WTC11 (cell line): ENCODE data around the gene ACKR3. TPM values are rescaled to one million over a fixed set of nuclear protein-coding genes. Genes with fewer than 3 reads are reported as not detected.

Source experiments
- ATAC-seq: fragments of 200-7000 bp; cut with Tn5 transposase; 2 replicates; pipeline ENCODE4 v1.10.0; 2021; ENCODE audit warnings: mild to moderate bottlenecking, moderate library complexity
- CTCF ChIA-PET: fragments of 300-600 bp; sonication (Branson Sonifier 250); formaldehyde crosslinking; loops from one replicate; lab custom pipeline; 2021; ENCODE audit warnings: antibody characterized with exemption; lab: Charles Lee
- POLR2A ChIA-PET: fragments of 350-600 bp; sonication (Branson Sonifier 250); formaldehyde crosslinking; loops from one replicate; lab custom pipeline; 2021; ENCODE audit warnings: antibody characterized with exemption; lab: Charles Lee
- DNase-seq: peaks from one replicate; pipeline ENCODE4 v3.0.0; 2021; ENCODE audit warnings: low spot score
- H3K27ac Mint-ChIP-seq: 2 replicates; pipeline ENCODE4 v1.8.0; 2021; ENCODE audit warnings: mixed read lengths
- H3K27me3 Mint-ChIP-seq: 2 replicates; pipeline ENCODE4 v1.8.0; 2021; ENCODE audit warnings: low read depth, mild to moderate bottlenecking, moderate library complexity, mixed read lengths
- H3K36me3 Mint-ChIP-seq: 2 replicates; pipeline ENCODE4 v1.8.0; 2021; ENCODE audit warnings: mixed read lengths
- H3K4me1 Mint-ChIP-seq: 2 replicates; pipeline ENCODE4 v1.8.0; 2022; ENCODE audit warnings: mixed read lengths
- H3K4me3 Mint-ChIP-seq: 2 replicates; pipeline ENCODE4 v1.8.0; 2021; ENCODE audit warnings: mild to moderate bottlenecking, moderate library complexity, mixed read lengths
- H3K9me3 Mint-ChIP-seq: 2 replicates; pipeline ENCODE4 v1.8.0; 2021; ENCODE audit warnings: mixed read lengths
- CREB1 ChIP-seq: sonication (generic); formaldehyde crosslinking; IDR thresholded peaks from 2 replicates; pipeline ENCODE4 v1.8.0; 2023; ENCODE audit warnings: mild to moderate bottlenecking, missing genetic modification reagents
- ELF4 ChIP-seq: sonication (generic); formaldehyde crosslinking; IDR thresholded peaks from 2 replicates; pipeline ENCODE4 v1.8.1; 2022; ENCODE audit warnings: low read depth, mild to moderate bottlenecking, moderate library complexity, missing genetic modification reagents
- EMX1 ChIP-seq: fragments of 250-450 bp; sonication (Bioruptor Pico); IDR thresholded peaks from 2 replicates; pipeline ENCODE4 v1.8.0; 2021; ENCODE audit warnings: mild to moderate bottlenecking
- ESRRA ChIP-seq: sonication (generic); formaldehyde crosslinking; IDR thresholded peaks from 2 replicates; pipeline ENCODE4 v1.8.1; 2022; ENCODE audit warnings: mild to moderate bottlenecking, missing genetic modification reagents, borderline replicate concordance
- JAZF1 ChIP-seq: fragments of 250-450 bp; sonication (Bioruptor Pico); IDR thresholded peaks from 2 replicates; pipeline ENCODE4 v1.9.0; 2021; ENCODE audit warnings: moderate library complexity, mild to moderate bottlenecking, inconsistent platforms
- MYBL2 ChIP-seq: sonication (generic); formaldehyde crosslinking; IDR thresholded peaks from 2 replicates; pipeline ENCODE4 v1.8.1; 2023; ENCODE audit warnings: mild to moderate bottlenecking, moderate library complexity, missing genetic modification reagents
- NFE2L1 ChIP-seq: sonication (generic); formaldehyde crosslinking; IDR thresholded peaks from 2 replicates; pipeline ENCODE4 v1.8.1; 2023; ENCODE audit warnings: missing genetic modification reagents
- NFYB ChIP-seq: sonication (generic); formaldehyde crosslinking; conservative IDR thresholded peaks from 2 replicates; pipeline ENCODE4 v1.8.0; 2022; ENCODE audit warnings: low read depth, missing genetic modification reagents
- NR2C2 ChIP-seq: sonication (generic); formaldehyde crosslinking; IDR thresholded peaks from 2 replicates; pipeline ENCODE4 v1.8.0; 2022; ENCODE audit warnings: mild to moderate bottlenecking, missing genetic modification reagents
- RELA ChIP-seq: sonication (generic); formaldehyde crosslinking; IDR thresholded peaks from 2 replicates; pipeline ENCODE4 v1.8.1; 2022; ENCODE audit warnings: missing genetic modification reagents, mild to moderate bottlenecking, borderline replicate concordance
- SMAD4 ChIP-seq: sonication (generic); formaldehyde crosslinking; IDR thresholded peaks from 2 replicates; pipeline ENCODE4 v1.8.0; 2022; ENCODE audit warnings: mild to moderate bottlenecking, missing genetic modification reagents
- ZNF423 ChIP-seq: fragments of 250-450 bp; sonication (Bioruptor Pico); IDR thresholded peaks from 2 replicates; pipeline ENCODE4 v2.1.2; 2022; ENCODE audit warnings: mild to moderate bottlenecking, moderate library complexity
- total RNA-seq: library from RNA; stranded (reverse); gene quantifications from 3 replicates; pipeline ENCODE4 v1.2.3, GENCODE V29; 2021
- TF ChIP-seq, protein P1 (sequence below): sonication (generic); formaldehyde crosslinking; IDR thresholded peaks from 2 replicates; pipeline ENCODE4 v1.8.0; 2022; ENCODE audit warnings: missing genetic modification reagents
- TF ChIP-seq, protein P2 (sequence below): fragments of 250-450 bp; sonication (Bioruptor Pico); IDR thresholded peaks from 2 replicates; pipeline ENCODE4 v2.1.2; 2022; ENCODE audit warnings: mild to moderate bottlenecking, moderate library complexity
- TF ChIP-seq, protein P3 (sequence below): sonication (generic); formaldehyde crosslinking; IDR thresholded peaks from 2 replicates; pipeline ENCODE4 v1.8.0; 2022; ENCODE audit warnings: mild to moderate bottlenecking, missing genetic modification reagents
- TF ChIP-seq, protein P4 (sequence below): fragments of 250-450 bp; sonication (Bioruptor Pico); IDR thresholded peaks from 2 replicates; pipeline ENCODE4 v1.9.0; 2021; ENCODE audit warnings: mild to moderate bottlenecking, borderline replicate concordance
- TF ChIP-seq, protein P5 (sequence below): sonication (generic); formaldehyde crosslinking; IDR thresholded peaks from 2 replicates; pipeline ENCODE4 v1.8.0; 2023; ENCODE audit warnings: mild to moderate bottlenecking, missing genetic modification reagents
- TF ChIP-seq, protein P6 (sequence below): sonication (generic); formaldehyde crosslinking; IDR thresholded peaks from 2 replicates; pipeline ENCODE4 v1.8.0; 2022; ENCODE audit warnings: mild to moderate bottlenecking, missing genetic modification reagents

The ACKR3 gene
- total RNA-seq, 1 experiment from 2014 or later, result 1.3 TPM

DNA sequence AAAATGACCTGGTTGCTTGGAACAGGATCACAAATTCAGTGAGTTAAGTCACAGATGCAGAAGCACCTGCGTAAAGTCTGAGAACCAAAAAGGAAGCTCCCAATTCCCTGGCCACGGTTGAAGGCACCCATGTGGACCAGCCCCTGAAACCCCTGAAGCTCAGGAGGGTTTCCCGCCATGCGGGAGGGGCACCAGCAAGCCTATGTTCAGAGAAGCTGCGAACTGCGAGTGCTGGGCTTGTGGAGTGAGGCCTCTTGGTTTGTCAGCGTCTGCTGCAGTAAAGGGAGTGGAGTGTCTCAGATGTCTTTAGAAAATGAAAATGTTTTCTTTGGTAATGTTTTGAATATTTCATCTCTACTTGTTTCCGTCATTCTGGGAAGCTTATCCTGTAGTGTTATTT is 16.1 kb upstream of the ACKR3 start (continued):
- TF ChIP-seq, protein P1, sequence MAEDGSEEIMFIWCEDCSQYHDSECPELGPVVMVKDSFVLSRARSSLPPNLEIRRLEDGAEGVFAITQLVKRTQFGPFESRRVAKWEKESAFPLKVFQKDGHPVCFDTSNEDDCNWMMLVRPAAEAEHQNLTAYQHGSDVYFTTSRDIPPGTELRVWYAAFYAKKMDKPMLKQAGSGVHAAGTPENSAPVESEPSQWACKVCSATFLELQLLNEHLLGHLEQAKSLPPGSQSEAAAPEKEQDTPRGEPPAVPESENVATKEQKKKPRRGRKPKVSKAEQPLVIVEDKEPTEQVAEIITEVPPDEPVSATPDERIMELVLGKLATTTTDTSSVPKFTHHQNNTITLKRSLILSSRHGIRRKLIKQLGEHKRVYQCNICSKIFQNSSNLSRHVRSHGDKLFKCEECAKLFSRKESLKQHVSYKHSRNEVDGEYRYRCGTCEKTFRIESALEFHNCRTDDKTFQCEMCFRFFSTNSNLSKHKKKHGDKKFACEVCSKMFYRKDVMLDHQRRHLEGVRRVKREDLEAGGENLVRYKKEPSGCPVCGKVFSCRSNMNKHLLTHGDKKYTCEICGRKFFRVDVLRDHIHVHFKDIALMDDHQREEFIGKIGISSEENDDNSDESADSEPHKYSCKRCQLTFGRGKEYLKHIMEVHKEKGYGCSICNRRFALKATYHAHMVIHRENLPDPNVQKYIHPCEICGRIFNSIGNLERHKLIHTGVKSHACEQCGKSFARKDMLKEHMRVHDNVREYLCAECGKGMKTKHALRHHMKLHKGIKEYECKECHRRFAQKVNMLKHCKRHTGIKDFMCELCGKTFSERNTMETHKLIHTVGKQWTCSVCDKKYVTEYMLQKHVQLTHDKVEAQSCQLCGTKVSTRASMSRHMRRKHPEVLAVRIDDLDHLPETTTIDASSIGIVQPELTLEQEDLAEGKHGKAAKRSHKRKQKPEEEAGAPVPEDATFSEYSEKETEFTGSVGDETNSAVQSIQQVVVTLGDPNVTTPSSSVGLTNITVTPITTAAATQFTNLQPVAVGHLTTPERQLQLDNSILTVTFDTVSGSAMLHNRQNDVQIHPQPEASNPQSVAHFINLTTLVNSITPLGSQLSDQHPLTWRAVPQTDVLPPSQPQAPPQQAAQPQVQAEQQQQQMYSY, result no peak
- TF ChIP-seq EMX1 (CRISPR knock-in tag) (no peak), ELF4 (no peak), ESRRA (CRISPR knock-in tag) (no peak), JAZF1 (CRISPR knock-in tag) (no peak), NFYB (CRISPR knock-in tag) (no peak), NR2C2 (no peak)
- TF ChIP-seq, all 79 proteins: peak for 0

DNA sequence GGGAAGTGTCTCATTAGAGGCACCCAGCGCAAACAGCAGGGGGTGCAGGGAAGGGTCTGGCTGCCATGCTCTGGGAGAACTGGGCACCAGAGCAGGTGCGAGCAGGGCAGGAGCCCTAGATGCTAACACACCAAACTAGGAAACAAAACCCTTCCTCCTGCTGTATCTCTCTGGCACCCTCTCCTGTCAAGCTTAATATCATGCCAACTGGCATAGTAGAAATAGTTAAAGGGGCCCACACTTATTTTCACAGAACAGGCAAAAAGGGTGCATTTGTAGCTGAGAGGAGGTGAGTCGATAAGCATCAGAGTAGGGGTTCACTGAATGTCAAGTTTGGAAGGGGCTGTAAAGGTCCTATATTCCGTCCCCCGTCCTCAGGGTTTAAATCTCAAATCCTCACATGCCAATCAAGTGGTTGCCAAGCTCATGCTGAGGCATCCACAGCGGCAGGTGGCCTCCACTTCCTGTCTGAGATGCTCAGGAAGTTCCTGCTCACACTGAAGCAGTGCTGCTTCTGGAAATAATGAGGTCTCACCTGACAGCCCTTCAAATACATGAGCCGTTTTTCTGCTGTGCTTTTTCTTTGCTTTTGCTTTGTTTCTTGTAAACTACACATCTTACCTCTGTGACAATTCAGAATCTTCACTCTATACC is 14.9 kb upstream of the ACKR3 start:
- no peak for DNase-seq
- Mint-ChIP-seq H3K27ac (no peak overlapping the region), H3K36me3 (no peaks in the 10 kb centered on the region; the same call in 1 of the 2 replicates), H3K9me3 (peaks cover 10% of the 10 kb centered on the region)
- CTCF ChIA-PET, result interaction anchor here (0.7 to 2.4 kb wide), 3 partner anchors 8 to 28 kb away, joined by 3 to 10 read pairs (median 9); partner anchors contain the start of gene ACKR3
- TF ChIP-seq, protein P2, sequence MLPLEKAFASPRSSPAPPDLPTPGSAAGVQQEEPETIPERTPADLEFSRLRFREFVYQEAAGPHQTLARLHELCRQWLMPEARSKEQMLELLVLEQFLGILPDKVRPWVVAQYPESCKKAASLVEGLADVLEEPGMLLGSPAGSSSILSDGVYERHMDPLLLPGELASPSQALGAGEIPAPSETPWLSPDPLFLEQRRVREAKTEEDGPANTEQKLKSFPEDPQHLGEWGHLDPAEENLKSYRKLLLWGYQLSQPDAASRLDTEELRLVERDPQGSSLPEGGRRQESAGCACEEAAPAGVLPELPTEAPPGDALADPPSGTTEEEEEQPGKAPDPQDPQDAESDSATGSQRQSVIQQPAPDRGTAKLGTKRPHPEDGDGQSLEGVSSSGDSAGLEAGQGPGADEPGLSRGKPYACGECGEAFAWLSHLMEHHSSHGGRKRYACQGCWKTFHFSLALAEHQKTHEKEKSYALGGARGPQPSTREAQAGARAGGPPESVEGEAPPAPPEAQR (CRISPR knock-in tag), result no peak
- TF ChIP-seq SMAD4 (CRISPR knock-in tag) (no peak), RELA (CRISPR knock-in tag) (no peak), CREB1 (no peak), ZNF423 (CRISPR knock-in tag) (no peak)
- TF ChIP-seq, protein P3, sequence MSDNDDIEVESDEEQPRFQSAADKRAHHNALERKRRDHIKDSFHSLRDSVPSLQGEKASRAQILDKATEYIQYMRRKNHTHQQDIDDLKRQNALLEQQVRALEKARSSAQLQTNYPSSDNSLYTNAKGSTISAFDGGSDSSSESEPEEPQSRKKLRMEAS (CRISPR knock-in tag), result no peak
- TF ChIP-seq, protein P4, sequence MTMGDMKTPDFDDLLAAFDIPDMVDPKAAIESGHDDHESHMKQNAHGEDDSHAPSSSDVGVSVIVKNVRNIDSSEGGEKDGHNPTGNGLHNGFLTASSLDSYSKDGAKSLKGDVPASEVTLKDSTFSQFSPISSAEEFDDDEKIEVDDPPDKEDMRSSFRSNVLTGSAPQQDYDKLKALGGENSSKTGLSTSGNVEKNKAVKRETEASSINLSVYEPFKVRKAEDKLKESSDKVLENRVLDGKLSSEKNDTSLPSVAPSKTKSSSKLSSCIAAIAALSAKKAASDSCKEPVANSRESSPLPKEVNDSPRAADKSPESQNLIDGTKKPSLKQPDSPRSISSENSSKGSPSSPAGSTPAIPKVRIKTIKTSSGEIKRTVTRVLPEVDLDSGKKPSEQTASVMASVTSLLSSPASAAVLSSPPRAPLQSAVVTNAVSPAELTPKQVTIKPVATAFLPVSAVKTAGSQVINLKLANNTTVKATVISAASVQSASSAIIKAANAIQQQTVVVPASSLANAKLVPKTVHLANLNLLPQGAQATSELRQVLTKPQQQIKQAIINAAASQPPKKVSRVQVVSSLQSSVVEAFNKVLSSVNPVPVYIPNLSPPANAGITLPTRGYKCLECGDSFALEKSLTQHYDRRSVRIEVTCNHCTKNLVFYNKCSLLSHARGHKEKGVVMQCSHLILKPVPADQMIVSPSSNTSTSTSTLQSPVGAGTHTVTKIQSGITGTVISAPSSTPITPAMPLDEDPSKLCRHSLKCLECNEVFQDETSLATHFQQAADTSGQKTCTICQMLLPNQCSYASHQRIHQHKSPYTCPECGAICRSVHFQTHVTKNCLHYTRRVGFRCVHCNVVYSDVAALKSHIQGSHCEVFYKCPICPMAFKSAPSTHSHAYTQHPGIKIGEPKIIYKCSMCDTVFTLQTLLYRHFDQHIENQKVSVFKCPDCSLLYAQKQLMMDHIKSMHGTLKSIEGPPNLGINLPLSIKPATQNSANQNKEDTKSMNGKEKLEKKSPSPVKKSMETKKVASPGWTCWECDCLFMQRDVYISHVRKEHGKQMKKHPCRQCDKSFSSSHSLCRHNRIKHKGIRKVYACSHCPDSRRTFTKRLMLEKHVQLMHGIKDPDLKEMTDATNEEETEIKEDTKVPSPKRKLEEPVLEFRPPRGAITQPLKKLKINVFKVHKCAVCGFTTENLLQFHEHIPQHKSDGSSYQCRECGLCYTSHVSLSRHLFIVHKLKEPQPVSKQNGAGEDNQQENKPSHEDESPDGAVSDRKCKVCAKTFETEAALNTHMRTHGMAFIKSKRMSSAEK (CRISPR knock-in tag), result no peak
- TF ChIP-seq, all 79 proteins: peak for 0
- ATAC-seq, result no peak
- H3K4me3 Mint-ChIP-seq, result no peak overlapping the region
- H3K27me3 Mint-ChIP-seq, result no peaks in the 10 kb centered on the region
- POLR2A ChIA-PET, result no interaction called here
- H3K4me1 Mint-ChIP-seq, result peaks cover 23% of the 10 kb centered on the region

DNA sequence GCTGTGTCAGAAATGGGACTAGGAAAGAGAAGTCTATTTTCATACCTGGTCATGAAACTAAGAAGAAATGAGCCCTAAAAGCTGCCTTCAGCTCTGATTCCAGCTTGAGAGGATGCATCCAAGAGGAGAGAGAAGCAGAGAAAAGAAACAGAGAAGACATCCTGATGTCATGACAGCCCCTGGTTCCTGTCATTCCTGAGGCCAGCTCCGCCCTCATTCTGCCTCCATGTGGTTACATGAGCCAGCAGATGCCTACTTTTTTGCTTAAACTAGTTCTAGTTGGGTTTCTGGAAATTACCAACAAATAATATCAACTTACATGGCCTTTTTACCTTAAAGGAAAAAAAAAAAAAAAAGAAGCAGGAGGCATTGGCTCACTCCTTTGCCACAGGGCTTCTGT is 14.1 kb upstream of the ACKR3 start:
- no peak for DNase-seq
- CTCF ChIA-PET, result interaction anchor here (0.7 to 2.4 kb wide), 2 partner anchors 14 to 29 kb away, joined by 3 to 9 read pairs; partner anchors contain the start of gene ACKR3
- POLR2A ChIA-PET, result no interaction called here
- TF ChIP-seq MYBL2 (no peak), NFE2L1 (CRISPR knock-in tag) (no peak), ESRRA (CRISPR knock-in tag) (no peak)
- TF ChIP-seq, protein P5, sequence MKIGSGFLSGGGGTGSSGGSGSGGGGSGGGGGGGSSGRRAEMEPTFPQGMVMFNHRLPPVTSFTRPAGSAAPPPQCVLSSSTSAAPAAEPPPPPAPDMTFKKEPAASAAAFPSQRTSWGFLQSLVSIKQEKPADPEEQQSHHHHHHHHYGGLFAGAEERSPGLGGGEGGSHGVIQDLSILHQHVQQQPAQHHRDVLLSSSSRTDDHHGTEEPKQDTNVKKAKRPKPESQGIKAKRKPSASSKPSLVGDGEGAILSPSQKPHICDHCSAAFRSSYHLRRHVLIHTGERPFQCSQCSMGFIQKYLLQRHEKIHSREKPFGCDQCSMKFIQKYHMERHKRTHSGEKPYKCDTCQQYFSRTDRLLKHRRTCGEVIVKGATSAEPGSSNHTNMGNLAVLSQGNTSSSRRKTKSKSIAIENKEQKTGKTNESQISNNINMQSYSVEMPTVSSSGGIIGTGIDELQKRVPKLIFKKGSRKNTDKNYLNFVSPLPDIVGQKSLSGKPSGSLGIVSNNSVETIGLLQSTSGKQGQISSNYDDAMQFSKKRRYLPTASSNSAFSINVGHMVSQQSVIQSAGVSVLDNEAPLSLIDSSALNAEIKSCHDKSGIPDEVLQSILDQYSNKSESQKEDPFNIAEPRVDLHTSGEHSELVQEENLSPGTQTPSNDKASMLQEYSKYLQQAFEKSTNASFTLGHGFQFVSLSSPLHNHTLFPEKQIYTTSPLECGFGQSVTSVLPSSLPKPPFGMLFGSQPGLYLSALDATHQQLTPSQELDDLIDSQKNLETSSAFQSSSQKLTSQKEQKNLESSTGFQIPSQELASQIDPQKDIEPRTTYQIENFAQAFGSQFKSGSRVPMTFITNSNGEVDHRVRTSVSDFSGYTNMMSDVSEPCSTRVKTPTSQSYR (CRISPR knock-in tag), result no peak
- TF ChIP-seq, protein P6, sequence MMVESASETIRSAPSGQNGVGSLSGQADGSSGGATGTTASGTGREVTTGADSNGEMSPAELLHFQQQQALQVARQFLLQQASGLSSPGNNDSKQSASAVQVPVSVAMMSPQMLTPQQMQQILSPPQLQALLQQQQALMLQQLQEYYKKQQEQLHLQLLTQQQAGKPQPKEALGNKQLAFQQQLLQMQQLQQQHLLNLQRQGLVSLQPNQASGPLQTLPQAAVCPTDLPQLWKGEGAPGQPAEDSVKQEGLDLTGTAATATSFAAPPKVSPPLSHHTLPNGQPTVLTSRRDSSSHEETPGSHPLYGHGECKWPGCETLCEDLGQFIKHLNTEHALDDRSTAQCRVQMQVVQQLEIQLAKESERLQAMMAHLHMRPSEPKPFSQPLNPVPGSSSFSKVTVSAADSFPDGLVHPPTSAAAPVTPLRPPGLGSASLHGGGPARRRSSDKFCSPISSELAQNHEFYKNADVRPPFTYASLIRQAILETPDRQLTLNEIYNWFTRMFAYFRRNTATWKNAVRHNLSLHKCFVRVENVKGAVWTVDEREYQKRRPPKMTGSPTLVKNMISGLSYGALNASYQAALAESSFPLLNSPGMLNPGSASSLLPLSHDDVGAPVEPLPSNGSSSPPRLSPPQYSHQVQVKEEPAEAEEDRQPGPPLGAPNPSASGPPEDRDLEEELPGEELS (CRISPR knock-in tag), result no peak

More for the DNA sequence above, 14.1 kb upstream of the ACKR3 start:
- Mint-ChIP-seq H3K9me3 (peaks cover 10% of the 10 kb centered on the region), H3K36me3 (no peaks in the 10 kb centered on the region; the same call in 1 of the 2 replicates), H3K27ac (no peak overlapping the region), H3K4me1 (peaks cover 22% of the 10 kb centered on the region), H3K27me3 (no peaks in the 10 kb centered on the region), H3K4me3 (no peak overlapping the region)
- no peak for ATAC-seq
